Activated naive CD4-positive, alpha-beta T cell treated with anti-CD3 and anti-CD28 coated beads, Interleukin-2, amount 50 U/mL, for 24 hours (primary cell): ENCODE data around the gene TPRG1.

Source experiments
- H3K27ac Mint-ChIP-seq: one replicate; pipeline ENCODE4 v1.8.0; 2021; ENCODE audit warnings: mild to moderate bottlenecking, mixed read lengths
- H3K27me3 Mint-ChIP-seq: one replicate; pipeline ENCODE4 v1.8.0; 2021; ENCODE audit warnings: mixed read lengths
- H3K36me3 Mint-ChIP-seq: one replicate; pipeline ENCODE4 v1.8.0; 2021; ENCODE audit warnings: mixed read lengths
- H3K4me1 Mint-ChIP-seq: one replicate; pipeline ENCODE4 v1.8.0; 2021; ENCODE audit warnings: mixed read lengths
- H3K4me3 Mint-ChIP-seq: one replicate; pipeline ENCODE4 v1.8.0; 2021; ENCODE audit warnings: mild to moderate bottlenecking, mixed read lengths
- H3K9me3 Mint-ChIP-seq: one replicate; pipeline ENCODE4 v1.8.0; 2021; ENCODE audit warnings: mixed read lengths

TPRG1 gene

DNA sequence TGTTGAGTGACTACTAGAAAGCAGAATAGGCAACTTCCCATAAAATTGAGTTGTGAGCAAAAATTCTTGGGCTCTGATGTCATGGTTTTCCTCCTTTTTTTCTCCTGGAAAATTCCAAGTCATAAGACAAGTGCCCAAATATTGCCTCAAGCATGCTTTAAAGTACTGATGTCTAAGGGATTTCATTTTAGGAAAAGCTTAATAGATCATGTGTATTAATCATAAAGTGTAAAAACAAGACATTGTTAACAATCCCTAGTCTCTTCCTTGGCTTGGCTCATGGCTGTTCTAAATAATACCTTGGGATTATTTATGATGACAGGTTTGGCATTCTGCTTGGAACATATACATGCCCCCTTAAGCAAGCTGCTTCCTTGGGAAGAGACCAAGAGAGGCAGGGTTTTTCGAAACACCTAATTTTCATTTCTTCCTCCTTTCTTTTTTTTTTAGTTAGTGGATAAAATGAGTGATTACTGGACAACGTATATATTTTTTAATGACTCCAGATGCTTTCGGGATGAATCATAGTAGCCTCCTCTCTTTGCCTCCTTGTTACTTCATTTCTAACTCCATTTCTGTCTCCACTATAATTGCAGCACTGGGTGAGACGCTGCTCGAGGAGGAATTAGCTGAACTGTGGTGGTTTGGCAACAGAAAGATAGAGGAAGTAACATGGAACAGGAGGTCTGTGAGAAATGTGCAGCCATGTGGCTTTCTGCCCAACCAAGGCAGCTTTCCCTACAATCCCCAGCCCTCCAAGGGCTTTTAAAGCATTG is 104.9 kb downstream of the TPRG1 start:
- H3K36me3 Mint-ChIP-seq = no peaks in the 10 kb centered on the region
- peaks cover 38% of the 10 kb centered on the region for H3K4me1 Mint-ChIP-seq
- no peak overlapping the region for H3K4me3 Mint-ChIP-seq
- H3K27ac Mint-ChIP-seq = no peak overlapping the region
- H3K27me3 Mint-ChIP-seq = no peaks in the 10 kb centered on the region
- H3K9me3 Mint-ChIP-seq = no peaks in the 10 kb centered on the region

DNA sequence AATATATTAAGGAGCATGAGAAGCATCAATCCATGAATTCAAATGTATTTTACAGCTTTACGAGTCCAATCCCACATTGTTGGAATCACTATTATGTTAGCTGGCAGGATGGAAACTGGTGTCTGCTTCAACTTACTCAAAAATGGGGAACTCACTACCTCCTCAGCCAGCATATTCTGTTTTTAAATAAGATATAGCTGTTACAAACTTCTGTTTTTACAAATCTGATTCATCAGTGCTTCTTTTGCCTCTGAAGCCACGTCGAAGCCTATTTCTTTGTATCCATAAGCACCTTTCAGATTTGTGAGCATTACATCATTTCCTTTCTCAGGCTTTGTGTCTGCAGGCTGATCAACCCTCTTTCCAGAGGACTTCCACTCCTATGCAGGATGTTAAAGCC is 105.9 kb downstream of the TPRG1 start:
- no peaks in the 10 kb centered on the region for H3K9me3 Mint-ChIP-seq
- no peaks in the 10 kb centered on the region for H3K27me3 Mint-ChIP-seq
- no peaks in the 10 kb centered on the region for H3K36me3 Mint-ChIP-seq
- no peak overlapping the region for H3K27ac Mint-ChIP-seq
- no peak overlapping the region for H3K4me3 Mint-ChIP-seq
- peaks cover 35% of the 10 kb centered on the region for H3K4me1 Mint-ChIP-seq

DNA sequence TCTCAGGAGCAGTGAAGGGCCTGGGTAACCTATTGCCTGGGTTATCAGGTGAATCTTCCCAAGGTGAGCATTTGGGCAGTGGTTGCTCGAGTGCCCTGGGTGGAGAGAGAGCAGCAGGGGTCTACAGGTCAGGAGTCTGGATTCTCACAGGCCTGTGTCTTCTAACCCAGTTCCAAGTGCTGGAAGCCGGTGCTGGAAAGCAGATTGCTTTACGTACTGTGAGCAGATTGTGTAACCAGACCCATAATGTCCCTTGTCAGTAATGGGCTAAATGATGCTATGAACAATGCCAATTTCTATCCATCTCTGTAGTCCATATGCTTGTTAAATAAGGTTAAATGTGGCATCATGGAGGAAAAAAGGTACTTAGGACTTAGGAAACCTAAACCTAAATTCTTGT is 106.5 kb downstream of the TPRG1 start:
- no peak overlapping the region for H3K27ac Mint-ChIP-seq
- no peaks in the 10 kb centered on the region for H3K27me3 Mint-ChIP-seq
- H3K9me3 Mint-ChIP-seq = no peaks in the 10 kb centered on the region
- H3K4me1 Mint-ChIP-seq = peaks cover 30% of the 10 kb centered on the region
- H3K36me3 Mint-ChIP-seq = no peaks in the 10 kb centered on the region
- no peak overlapping the region for H3K4me3 Mint-ChIP-seq

DNA sequence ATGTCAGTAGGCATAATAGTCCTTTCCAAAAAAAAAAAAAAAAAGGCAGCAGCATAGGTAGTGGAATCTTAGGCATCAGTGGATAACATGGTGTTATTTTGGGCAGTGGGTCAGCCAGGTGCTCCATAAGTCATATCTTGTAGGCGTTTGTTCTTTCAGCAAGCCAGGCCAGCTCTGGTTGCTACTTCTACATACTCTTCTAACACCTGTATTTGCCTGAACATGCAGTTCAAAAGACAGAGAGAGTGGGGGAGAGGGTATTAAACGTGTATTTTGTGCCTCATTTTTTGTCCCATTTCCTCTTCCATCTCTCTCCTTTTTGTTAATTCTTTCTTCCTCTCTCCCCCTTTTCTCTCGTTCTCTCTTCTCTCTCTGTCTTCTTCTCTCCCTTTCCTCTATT is 110.4 kb downstream of the TPRG1 start:
- Mint-ChIP-seq H3K36me3 (no peaks in the 10 kb centered on the region), H3K9me3 (no peaks in the 10 kb centered on the region), H3K4me1 (peaks cover 27% of the 10 kb centered on the region), H3K27ac (no peak overlapping the region), H3K4me3 (no peak overlapping the region), H3K27me3 (no peaks in the 10 kb centered on the region)

- Mint-ChIP-seq H3K9me3 (no peaks in the 10 kb centered on the region), H3K36me3 (no peaks in the 10 kb centered on the region), H3K27ac (no peak overlapping the region), H3K4me3 (no peak overlapping the region), H3K4me1 (peaks cover 24% of the 10 kb centered on the region), H3K27me3 (no peaks in the 10 kb centered on the region)
These were observed 111.0 kb downstream of the TPRG1 start for GRCh38 chr3:189282741-189283140.

DNA sequence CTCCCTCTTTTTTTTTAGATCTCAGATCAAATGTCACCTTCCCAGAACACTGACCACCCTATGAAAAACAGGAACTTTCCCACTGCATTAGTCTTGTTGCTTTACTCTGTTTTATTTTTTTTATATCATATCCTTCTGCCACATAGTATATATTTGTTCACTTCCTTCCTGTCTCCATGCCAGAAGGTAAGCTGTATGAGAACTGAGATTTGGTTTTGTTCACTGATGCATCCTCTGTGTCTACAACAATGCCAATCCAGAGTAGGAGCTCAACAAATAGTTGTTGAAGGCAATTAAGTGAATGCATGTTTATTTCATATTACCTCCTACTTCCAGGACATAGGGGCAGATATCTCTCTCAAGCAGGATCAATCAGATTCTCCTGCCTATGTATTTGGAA is 114.4 kb downstream of the TPRG1 start:
- Mint-ChIP-seq H3K4me1 (peaks cover 36% of the 10 kb centered on the region), H3K27me3 (no peaks in the 10 kb centered on the region), H3K27ac (peak overlapping the region; percentile 31), H3K4me3 (no peak overlapping the region), H3K36me3 (no peaks in the 10 kb centered on the region), H3K9me3 (no peaks in the 10 kb centered on the region)

- Mint-ChIP-seq H3K4me3 (peak overlapping the region; percentile 30), H3K27ac (peak overlapping the region; percentile 14), H3K27me3 (no peaks in the 10 kb centered on the region), H3K9me3 (no peaks in the 10 kb centered on the region), H3K36me3 (no peaks in the 10 kb centered on the region), H3K4me1 (peaks cover 36% of the 10 kb centered on the region)
These were observed 115.1 kb downstream of the TPRG1 start for GRCh38 chr3:189286916-189287315.

DNA sequence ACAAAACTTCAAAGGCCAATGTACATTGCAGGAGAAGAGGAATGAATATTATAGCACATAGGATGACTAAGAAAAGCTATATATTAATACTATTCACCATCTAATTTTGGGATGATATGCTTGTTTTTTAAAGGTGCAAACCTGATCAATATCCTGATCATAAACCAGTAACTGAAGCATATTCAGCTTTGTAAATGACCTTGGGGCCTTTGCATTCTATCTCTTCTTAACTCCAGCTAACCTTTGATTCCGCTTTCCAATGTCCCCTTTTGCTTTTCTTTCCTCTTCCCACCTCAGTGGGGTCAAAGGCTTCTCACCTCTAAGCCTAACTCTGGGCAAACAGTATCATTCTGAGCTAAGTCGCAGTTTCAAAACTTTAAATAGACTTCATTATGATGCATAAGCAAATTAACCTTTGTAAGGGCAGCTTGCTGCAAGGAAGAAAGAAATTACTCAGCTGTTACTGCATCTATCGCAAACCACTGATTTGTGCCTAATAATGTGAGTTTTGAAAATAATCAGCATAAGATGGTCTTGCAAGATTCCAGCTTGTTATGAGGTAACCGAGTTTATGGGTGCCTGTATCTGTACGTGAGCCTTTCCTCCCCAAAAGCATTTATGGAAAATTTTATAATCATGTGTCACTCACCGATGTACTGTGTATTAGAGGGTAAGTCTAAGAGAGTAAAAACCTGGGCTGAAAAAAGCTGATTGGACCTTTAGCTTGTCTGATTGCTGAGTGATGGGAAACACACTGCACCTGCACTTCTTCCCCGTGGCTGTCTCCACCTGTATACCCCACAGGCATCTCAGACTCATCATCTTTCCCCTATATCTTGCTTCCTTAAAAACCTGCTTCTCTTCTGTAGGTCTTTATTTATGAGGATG is 116.8 kb downstream of the TPRG1 start:
- H3K27me3 Mint-ChIP-seq = no peaks in the 10 kb centered on the region
- H3K36me3 Mint-ChIP-seq = no peaks in the 10 kb centered on the region
- no peaks in the 10 kb centered on the region for H3K9me3 Mint-ChIP-seq
- H3K4me1 Mint-ChIP-seq = peaks cover 37% of the 10 kb centered on the region
- H3K4me3 Mint-ChIP-seq = peak overlapping the region; percentile 1
- H3K27ac Mint-ChIP-seq = peak overlapping the region; percentile 36

DNA sequence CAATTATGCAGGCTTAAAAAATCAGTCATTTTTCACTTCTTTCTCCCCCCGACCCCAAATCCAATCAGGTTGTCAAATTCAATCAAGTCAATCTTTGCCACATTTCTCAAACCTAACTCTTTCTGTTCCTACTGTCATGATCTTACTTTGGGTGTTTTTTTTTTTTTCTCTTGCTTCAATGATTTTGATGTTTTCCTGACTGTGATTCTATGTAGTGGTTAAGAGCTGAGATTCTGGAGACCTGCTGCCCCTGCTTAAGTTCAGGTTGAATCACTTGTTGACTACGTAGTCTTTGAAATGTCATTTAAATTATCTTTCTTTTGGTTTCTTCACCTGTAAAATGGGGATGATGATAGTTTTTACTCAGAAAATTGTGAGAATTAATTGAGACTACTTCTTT is 117.5 kb downstream of the TPRG1 start:
- Mint-ChIP-seq H3K27me3 (no peaks in the 10 kb centered on the region), H3K4me1 (peaks cover 41% of the 10 kb centered on the region), H3K9me3 (no peaks in the 10 kb centered on the region), H3K36me3 (no peaks in the 10 kb centered on the region), H3K4me3 (peak overlapping the region; percentile 1), H3K27ac (peak overlapping the region; percentile 36)

DNA sequence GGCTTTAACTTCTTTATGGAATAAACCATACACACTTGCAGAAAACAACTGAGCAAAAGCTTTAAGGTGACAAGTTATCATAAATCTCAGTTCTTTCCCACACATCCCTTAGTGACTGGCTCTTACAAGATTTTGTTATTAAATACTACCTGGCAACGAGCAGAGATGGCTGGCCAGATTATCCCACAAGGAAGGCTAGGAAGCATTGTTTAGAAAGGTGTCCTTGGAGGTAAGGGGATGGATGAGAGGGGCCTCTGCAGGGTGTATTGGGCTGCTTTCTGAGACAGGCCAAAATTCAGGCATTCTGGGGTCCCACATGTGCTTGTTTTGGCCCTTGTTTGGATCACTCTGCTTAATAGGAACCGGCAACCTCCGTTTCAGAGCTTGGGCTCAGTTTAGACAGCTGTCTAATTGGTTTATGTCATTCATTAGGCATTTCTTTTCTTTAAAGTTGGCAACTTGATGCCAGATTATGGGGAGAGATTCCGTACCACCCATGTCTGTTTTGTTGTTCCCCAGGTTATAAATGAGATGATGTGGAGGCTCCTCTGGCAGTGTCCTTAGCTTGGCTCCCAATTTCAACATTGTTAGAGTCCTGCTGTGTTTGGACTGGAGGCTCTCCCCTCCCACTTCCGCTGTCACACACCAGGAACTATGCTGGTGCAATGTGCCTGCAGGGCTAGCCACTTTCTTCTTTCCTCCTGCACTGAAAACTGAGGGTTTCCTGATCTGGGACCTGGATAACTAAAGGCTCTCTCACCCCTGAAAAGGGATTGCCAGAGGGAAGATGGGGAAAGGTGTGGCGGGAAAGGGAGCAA is 121.1 kb downstream of the TPRG1 start:
- H3K4me3 Mint-ChIP-seq = no peak overlapping the region
- no peaks in the 10 kb centered on the region for H3K27me3 Mint-ChIP-seq
- no peak overlapping the region for H3K27ac Mint-ChIP-seq
- H3K36me3 Mint-ChIP-seq = no peaks in the 10 kb centered on the region
- no peaks in the 10 kb centered on the region for H3K9me3 Mint-ChIP-seq
- H3K4me1 Mint-ChIP-seq = peaks cover 41% of the 10 kb centered on the region

DNA sequence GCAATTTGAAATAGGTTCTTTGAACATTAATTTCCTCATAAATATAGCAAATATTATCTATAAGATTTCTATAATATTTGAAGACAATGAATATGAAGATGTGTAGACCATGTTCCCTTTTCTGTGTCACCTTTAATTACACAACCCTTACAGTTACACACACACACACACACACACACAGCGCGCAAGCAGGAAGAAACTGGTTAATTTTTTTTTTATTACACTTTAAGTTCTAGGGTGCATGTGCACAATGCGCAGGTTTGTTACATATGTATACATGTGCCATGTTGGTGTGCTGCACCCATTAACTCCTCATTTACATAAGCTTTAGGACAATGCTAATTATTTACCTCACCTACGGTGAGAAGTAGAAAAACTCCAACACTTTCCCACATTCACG is 122.9 kb downstream of the TPRG1 start:
- Mint-ChIP-seq H3K4me1 (peaks cover 45% of the 10 kb centered on the region), H3K36me3 (no peaks in the 10 kb centered on the region)

DNA sequence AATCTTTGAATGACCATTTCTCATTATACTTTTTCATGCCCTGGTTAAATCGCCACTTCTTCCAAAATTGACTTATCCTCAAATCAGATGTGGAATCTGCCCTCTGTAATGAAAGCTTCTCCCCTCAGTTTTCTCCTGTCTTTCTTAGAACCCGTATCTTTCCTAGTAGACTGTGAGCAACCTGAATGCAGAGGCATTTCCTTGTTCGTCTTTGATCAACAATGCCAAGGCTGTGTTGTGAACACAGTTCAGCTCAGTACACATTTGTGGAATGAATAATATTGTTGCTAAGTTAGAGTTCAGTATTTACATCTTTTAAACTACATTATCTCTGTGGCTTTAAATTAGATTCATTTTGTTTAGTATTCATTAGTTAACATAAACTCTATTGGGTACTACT is 123.3 kb downstream of the TPRG1 start:
- no peaks in the 10 kb centered on the region for H3K9me3 Mint-ChIP-seq
- H3K4me3 Mint-ChIP-seq = no peak overlapping the region
- H3K27ac Mint-ChIP-seq = no peak overlapping the region
- peaks cover 47% of the 10 kb centered on the region for H3K4me1 Mint-ChIP-seq
- no peaks in the 10 kb centered on the region for H3K27me3 Mint-ChIP-seq
- H3K36me3 Mint-ChIP-seq = no peaks in the 10 kb centered on the region

More for the DNA sequence above, 122.9 kb downstream of the TPRG1 start:
- H3K27ac Mint-ChIP-seq = no peak overlapping the region
- H3K27me3 Mint-ChIP-seq = no peaks in the 10 kb centered on the region
- no peaks in the 10 kb centered on the region for H3K9me3 Mint-ChIP-seq
- no peak overlapping the region for H3K4me3 Mint-ChIP-seq

GRCh38 chr3:189297932-189298331 is 126.2 kb downstream of the TPRG1 start:
- Mint-ChIP-seq H3K27me3 (no peaks in the 10 kb centered on the region), H3K9me3 (no peaks in the 10 kb centered on the region), H3K4me3 (no peak overlapping the region), H3K4me1 (peaks cover 68% of the 10 kb centered on the region), H3K27ac (no peak overlapping the region), H3K36me3 (no peaks in the 10 kb centered on the region)

GRCh38 chr3:189298469-189299375 is 127.0 kb downstream of the TPRG1 start:
- Mint-ChIP-seq H3K36me3 (peaks cover under 1% of the 10 kb centered on the region), H3K4me3 (peak overlapping the region; percentile 54), H3K27ac (peak overlapping the region; percentile 59), H3K4me1 (peaks cover 67% of the 10 kb centered on the region), H3K9me3 (no peaks in the 10 kb centered on the region), H3K27me3 (no peaks in the 10 kb centered on the region)

GRCh38 chr3:189300345-189300744 is 128.6 kb downstream of the TPRG1 start:
- peaks cover 80% of the 10 kb centered on the region for H3K4me1 Mint-ChIP-seq
- H3K4me3 Mint-ChIP-seq = no peak overlapping the region
- H3K36me3 Mint-ChIP-seq = peaks cover 1% of the 10 kb centered on the region
- no peaks in the 10 kb centered on the region for H3K9me3 Mint-ChIP-seq
- no peaks in the 10 kb centered on the region for H3K27me3 Mint-ChIP-seq
- H3K27ac Mint-ChIP-seq = no peak overlapping the region
